Mucosa of gallbladder (tissue), 1 donor: ENCODE measurements around the gene TUBG1. TPM values are rescaled to one million over a fixed set of nuclear protein-coding genes. Genes with fewer than 3 reads are reported as not detected.
"Not testable (repeated sequence)": the region's sequence is repeated elsewhere in the genome, so short reads cannot be mapped to it uniquely, and the experiment has no call there.

Experiments
- DNase-seq: peaks from one replicate; pipeline ENCODE4 v3.0.0-alpha.2; 2020; ENCODE audit warnings: low spot score
- total RNA-seq: library from RNA; stranded (reverse); gene quantifications from one replicate; pipeline ENCODE4 v1.2.1, GENCODE V29; 2021
- donor health status: DM: no; HTN: no; CAD: no.

TUBG1 gene
- total RNA-seq, 1 donor from 2014 or later, result 40.2 TPM

DNA sequence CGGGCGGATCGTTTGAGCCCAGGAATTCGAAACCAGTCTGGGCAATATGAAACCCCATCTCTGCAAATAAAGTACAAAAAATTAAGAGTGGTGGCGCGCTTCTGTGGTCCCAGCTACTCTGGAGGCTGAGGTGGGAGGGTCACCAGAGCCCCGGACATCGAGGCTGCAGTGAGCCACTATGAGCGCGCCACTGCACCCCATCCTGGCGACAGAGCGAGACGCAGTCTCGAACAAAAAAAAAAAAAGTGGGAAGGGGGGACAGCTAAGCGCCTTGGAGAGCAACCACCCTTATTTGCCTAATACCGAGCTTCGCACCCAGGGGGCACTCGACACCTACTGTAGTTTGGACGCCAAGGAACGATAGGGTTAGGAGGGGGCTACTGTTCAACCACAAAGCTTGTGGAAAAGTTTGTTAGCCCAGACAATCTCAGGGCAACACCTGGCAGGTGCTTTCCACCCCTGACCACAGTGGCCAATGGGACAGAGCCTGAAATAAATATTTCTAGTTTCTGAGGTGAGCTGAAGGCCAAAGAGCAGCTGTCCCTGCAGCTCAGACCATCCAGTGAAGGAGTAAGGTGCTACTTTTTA, 31.1 kb upstream of the TUBG1 start:
- DNase-seq, result peak; percentile 72

DNA sequence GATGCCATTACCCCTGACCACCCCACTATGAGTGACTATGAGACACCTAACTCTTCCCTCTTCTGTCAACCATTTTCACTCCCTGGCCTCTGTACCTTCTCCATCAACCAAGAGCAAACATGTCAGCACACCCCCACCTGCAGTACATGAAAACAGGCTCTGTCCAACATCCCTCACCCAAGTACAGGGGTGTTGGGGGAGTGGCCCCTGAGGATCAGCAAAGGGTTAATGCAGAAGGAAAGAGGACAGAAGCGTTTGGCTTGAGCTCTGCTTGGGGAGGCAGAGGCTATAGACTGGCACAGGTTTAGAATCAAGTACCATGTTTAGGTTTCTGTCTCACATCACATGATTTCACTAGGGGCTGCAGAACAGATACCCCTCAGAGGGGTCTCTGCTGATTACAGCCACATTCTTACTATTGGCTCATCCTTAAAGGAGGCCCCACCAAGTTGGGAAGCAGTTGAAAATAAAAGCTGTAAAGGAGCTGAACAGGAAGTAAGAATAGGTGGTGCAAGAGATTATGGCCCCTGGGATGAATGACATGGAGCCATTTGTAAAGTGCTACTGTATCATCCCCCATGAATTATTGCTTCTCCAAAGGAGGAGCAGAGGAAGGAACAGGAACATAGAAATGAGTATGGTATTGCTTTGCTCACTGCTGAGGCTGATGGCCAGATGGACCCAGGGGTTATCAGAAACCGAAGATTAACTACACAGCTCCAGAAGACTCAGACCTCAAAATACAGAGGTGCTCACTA, 29.5 kb upstream of the TUBG1 start:
- no peak for DNase-seq

GRCh38 chr17:42581744-42582270, 27.7 kb upstream of the TUBG1 start:
- no peak for DNase-seq

GRCh38 chr17:42584880-42585279, 24.6 kb upstream of the TUBG1 start:
- DNase-seq, result no peak

DNA sequence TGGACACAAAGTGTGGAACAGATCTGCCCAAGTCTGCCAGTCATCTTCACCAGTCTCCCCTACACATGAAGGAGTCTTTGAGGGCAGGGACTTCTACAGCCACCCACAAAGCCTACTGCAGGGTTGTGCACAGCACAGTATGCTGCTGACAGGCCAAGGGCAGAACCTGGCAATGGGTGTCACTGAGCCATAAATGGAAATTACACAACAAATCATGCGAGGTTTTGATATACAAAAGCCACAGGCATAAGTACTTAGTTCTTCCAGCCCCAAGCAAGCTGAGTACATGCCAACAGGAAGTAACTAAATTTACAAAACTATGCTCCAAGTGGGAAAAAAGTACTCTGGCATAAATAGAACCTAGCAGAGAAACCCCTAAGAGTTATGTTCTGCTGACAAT, 24.1 kb upstream of the TUBG1 start:
- DNase-seq, result no peak

DNA sequence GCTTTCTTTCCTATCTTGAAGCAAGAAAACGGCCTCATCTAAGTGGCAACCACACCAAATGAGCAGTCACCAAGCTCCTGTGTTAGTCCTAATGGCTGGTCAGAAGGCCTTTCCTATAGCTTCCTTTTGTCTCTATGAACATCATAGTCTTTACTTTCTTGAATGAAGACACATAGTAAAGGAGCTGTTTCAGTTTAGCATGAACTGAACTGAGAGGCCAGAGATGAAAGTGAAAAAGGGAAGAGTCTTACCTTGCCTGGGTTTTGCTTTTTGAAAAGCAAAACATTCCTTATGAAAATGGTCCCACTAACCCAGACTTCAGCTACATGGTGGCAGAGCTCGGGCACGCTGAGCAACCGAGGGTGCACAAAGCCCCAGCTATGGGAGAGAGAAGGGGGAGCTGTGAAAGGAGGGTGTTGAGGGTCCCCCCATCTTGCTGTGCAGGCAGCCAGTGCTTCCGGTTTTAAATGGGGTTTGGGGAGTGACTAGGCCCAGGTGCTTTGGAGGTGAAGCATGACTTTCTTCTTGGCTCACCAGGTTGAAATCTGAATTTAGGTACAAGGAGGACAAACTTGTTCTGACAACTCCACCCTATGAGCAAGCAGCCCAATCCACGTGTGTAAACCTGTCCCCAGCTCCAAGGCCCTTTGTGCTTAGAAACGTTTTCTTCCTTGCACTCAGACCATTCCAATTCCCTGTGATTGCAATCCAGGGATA, 22.8 kb upstream of the TUBG1 start:
- no peak for DNase-seq

GRCh38 chr17:42590886-42591285, 18.6 kb upstream of the TUBG1 start:
- DNase-seq, result no peak

DNA sequence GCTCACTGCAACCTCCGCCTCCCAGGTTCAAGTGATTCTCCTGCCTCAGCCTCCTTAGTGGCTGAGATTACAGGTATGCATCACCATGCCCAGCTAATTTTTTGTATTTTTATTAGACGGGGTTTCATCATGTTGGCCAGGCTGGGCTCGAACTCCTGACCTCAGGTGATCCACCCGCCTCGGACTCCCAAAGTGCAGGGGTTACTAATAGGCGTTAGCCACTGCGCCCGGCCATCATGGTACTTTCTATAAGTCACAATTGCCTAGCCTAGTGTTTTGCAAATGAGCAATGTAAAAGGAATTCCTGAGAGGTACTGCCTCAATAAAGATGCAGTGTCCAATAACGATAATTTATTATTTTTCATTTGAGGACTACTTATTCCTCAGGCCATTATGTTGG, 18.1 kb upstream of the TUBG1 start:
- no peak for DNase-seq

DNA sequence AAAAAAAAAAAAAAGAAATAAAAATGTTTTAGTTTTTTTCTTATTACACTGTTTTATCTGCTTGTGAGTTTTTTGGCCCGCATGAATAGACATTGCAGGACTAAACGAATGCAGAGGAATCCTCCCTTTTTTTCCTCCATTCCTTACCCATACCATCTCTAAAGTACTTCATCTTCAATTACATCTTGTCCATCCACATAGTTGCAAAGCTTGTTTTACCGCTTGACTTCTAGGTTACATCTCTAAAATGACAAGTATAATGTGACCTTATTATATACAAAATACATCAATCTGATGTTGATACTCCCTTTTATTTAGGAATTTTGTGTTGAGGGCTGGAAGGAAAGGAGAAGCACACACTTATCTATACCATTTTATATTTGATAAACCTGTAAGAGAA, 13.1 kb upstream of the TUBG1 start:
- DNase-seq, result no peak

DNA sequence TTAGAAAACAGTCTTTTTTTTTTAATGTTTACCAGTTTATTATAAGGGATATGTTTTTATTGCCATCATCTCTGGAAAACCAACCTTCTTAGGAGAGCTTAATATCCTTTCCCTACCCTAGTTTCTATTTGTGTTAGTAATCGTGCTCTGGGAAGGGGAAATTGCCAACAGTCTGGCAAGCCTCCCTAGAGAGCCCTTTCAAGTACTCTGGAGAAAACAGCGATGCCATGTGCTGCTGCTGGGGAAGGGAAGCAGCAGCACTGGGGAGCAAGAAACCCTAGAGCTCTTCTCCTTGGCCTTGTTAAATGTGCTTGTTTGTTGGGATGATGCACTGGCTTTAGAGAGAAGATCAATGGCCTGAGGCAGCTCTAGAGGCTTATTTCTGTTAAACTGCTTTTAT, 10.6 kb upstream of the TUBG1 start:
- no peak for DNase-seq

- no peak for DNase-seq
These were observed 6.2 kb upstream of the TUBG1 start for GRCh38 chr17:42603318-42603717.

DNA sequence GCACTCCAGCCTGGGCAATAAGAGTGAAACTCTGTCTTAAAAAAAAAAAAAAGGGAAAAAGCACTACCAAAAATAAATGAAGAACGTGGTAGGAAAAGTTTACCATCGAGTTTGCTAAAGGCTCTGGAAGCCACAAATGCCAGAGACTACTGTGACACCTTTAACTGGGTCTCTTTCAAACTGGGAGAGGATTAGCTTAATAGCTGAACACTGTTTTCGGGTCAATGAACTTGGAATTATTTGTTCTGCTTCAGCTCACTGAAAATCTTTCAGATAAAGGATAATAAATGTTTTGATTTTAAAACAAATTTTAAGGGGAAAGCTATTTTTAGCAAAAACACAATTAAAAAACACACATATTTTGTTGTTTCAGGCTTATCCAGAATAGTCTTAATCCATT, 1.7 kb upstream of the TUBG1 start:
- DNase-seq, result no peak

DNA sequence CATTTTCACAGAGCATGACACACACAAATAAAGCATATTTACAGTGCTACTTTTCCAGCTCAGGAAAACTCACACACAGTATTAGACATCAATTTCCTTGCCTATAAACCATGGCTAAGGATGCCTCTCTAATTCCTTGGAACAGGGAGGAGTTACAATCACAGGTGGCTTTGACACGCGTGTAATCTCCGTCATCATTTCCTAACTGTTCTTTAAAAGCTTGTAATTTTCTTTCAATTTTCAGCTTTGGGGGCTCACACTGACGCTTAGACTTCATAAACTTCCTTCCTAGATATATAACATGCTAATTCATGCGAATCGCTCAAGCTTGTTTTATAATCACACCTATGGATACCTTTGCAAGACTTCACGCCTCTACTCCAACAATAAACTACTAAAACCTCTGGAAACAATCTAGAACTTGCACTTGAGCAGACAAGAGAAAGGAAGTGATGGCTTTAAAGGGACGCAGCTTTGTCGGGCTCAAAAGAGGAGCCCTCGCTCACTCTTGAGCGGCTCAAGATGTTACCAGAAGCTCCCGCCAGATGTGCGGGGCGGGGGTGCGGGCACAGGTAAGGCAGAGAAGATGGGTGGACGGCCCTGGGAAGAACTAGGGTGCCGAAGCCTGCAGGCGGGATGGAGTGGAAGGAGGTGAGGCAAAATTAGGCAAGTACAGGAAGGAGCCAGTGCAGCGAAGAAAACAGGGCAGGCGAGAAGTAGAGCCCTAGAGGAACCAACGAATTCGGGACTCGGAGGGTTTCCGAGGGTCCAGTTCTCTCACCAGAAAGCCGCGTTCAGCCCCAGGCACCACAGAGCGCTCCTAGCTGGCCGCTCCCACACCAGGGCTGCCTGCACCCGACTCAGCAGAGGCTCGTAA, 940 bp upstream of the TUBG1 start:
- no peak for DNase-seq

DNA sequence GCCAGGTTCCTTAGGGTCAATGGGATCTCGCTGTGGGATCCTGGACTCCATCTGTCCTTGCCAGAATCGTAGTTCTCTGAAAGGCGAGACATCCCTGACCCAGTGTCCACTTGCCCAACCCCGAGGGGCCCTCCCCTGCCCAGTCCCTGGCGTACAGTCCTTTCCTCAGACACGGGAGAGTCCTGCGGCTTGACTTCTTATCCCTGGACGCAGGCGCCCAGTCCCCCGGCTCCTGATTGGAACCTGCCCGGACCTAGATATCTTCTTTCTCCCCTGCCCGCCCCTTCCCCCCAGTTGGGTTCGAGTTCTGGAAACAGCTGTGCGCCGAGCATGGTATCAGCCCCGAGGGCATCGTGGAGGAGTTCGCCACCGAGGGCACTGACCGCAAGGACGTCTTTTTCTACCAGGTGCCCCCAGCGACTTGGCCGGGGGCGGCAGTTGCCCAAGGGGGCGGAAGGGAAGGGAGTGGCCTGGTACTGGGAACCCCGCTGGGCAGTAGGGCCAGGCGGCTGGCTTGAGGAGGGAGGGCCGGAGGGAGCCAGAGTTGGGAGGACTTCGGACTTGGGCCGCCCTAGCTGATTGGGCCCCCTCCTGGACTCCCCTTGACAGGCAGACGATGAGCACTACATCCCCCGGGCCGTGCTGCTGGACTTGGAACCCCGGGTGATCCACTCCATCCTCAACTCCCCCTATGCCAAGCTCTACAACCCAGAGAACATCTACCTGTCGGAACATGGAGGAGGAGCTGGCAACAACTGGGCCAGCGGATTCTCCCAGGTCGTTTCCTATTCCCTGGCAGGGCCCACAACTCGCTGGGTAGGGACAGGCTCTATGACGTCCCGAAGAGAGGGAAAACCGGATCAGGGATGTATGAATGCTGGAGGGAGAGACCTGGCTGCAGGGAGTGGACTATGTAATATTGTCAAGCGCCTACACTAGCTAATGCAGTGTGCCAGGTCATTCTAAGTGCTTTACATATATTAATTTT, 625 bp downstream of the TUBG1 start:
- DNase-seq, result not testable (repeated sequence)

DNA sequence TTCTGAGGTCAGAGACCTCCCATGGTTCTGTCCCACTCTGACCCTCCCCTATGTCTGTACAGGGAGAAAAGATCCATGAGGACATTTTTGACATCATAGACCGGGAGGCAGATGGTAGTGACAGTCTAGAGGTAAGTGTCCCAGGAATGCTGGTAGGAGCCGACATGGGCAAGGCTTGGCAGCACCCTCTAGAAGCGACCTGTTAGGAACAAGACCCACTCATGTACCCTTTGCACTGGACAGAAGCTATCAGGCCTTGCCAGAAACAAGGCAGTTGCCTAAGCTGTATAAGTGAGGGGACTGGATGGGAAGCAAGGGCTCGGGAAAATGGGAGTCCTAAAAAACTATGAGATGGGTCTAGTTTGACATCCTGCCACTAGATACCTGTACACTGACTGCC, 2.5 kb downstream of the TUBG1 start:
- no peak for DNase-seq

DNA sequence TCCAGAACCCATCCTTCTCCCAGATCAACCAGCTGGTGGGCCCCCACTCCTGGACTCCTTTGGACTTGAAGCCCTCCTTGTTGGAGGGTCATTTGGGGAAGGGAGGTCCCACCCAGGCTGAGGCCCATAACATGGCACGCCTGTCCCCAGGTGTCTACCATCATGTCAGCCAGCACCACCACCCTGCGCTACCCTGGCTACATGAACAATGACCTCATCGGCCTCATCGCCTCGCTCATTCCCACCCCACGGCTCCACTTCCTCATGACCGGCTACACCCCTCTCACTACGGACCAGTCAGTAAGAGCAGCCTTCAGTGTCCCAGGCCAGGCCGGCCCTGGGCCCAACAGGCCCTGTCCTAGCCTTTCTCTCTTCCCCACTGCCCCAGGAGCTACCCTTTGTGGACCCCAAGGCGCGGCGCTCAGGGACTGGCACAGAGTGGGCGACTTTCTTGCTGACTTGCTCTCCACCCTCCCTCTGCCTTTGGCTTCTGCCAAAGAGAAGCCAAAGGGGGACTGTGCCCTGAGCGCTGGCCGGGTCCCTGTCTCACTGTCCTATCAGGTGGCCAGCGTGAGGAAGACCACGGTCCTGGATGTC, 4.3 kb downstream of the TUBG1 start:
- DNase-seq, result no peak

- DNase-seq, result no peak
These were observed 8.5 kb downstream of the TUBG1 start for GRCh38 chr17:42617956-42618431.

DNA sequence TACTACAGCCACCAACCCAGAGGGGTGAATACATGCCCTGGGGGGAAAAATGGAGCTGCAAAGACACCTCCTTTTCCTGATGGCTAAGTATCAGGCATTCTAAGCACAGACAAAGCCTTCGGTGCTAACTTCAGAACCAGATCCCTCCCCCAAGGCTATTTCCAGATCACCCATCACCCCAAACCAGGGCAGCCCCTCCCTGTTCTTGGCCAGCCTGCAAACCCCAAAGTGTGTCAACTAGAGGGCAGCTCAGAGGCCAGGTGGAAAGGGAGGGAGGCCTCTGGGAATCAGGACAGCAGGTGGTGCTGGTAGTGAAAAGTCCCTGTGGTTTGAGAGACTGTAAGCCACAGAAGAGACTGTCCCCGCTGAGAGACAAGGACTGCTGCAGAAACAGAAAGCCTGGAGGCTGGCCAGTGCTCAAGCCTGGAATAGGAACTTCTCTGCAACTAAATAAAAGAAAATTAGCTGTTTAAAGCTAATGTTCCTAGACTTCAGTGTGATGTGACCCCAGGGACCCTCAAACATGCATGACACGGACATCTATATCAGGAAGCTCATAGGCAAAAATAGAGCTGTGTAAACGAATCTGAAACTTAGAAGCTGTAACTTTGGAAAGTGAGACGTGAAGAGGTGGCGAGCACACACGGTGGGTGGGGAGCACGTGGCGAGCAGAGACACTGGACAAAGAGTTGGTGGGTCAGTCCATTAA, 9.1 kb downstream of the TUBG1 start:
- DNase-seq, result peak; percentile 48

GRCh38 chr17:42621987-42622386, 12.5 kb downstream of the TUBG1 start:
- not testable (repeated sequence) for DNase-seq
